GM12864 (cell line): Measurements from ENCODE around the gene VRK1.
A peak's percentile ranks its signal among the peaks of the same experiment; 100 is the strongest.

ENCODE experiments used
- DNase-seq: peaks from one replicate; pipeline ENCODE4 v3.0.0-alpha.2; 2011; ENCODE audit warnings: low read depth
- H3K4me3 ChIP-seq: 2 replicates; pipeline ENCODE4 v1.5.1; 2011; ENCODE audit warnings: mild to moderate bottlenecking, low read depth, low read length, control low read depth
- TF ChIP-seq, protein P1 (sequence below): IDR thresholded peaks from 2 replicates; pipeline ENCODE4 v1.5.1; 2011; ENCODE audit warnings: low read depth, mild to moderate bottlenecking, moderate library complexity, low read length, control low read depth, inconsistent platforms; ENCODE audit errors: missing control alignments

The VRK1 gene

DNA sequence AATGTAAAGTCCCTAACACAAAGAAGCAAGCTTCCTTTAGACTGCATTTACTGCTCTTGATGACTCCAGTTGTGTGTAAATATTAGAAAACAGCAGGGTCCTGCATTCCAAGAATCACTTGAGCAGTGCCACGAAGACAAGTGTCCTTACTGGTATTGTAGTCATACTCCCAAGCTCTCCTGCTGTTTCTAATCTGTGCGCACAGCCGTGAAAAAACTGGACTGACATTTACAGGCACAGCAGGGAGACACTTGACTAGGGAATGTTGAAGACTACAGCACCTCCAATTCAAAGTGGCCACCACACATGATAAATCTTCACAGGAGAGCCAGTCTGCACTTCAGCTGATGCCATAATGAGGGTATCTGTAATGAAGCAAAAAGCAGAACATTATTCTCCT, 91.4 kb downstream of the VRK1 start:
- no peak for DNase-seq
- no peak overlapping the region for H3K4me3 ChIP-seq
- TF ChIP-seq, protein P1, sequence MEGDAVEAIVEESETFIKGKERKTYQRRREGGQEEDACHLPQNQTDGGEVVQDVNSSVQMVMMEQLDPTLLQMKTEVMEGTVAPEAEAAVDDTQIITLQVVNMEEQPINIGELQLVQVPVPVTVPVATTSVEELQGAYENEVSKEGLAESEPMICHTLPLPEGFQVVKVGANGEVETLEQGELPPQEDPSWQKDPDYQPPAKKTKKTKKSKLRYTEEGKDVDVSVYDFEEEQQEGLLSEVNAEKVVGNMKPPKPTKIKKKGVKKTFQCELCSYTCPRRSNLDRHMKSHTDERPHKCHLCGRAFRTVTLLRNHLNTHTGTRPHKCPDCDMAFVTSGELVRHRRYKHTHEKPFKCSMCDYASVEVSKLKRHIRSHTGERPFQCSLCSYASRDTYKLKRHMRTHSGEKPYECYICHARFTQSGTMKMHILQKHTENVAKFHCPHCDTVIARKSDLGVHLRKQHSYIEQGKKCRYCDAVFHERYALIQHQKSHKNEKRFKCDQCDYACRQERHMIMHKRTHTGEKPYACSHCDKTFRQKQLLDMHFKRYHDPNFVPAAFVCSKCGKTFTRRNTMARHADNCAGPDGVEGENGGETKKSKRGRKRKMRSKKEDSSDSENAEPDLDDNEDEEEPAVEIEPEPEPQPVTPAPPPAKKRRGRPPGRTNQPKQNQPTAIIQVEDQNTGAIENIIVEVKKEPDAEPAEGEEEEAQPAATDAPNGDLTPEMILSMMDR: no peak

DNA sequence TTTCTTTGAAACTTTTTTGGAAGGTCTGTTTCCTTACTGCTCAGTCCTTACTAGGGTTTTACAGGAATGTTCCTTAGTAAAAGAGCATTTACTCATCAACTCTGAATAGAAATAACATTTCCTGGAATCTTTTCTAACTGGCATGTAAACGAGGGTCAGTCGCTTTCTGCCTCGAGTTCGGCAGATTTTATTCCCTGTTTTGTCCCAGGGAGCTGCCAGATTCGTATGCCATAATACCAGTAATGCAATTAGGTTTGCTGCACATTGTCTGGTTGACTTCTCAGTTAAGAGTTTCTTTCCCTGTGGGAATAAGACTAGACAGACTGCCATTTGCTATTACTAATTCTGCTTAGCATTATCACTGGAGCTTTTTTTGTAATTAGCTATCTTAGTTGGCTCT, 91.9 kb downstream of the VRK1 start:
- DNase-seq: no peak
- TF ChIP-seq, protein P1: no peak
- no peak overlapping the region for H3K4me3 ChIP-seq

DNA sequence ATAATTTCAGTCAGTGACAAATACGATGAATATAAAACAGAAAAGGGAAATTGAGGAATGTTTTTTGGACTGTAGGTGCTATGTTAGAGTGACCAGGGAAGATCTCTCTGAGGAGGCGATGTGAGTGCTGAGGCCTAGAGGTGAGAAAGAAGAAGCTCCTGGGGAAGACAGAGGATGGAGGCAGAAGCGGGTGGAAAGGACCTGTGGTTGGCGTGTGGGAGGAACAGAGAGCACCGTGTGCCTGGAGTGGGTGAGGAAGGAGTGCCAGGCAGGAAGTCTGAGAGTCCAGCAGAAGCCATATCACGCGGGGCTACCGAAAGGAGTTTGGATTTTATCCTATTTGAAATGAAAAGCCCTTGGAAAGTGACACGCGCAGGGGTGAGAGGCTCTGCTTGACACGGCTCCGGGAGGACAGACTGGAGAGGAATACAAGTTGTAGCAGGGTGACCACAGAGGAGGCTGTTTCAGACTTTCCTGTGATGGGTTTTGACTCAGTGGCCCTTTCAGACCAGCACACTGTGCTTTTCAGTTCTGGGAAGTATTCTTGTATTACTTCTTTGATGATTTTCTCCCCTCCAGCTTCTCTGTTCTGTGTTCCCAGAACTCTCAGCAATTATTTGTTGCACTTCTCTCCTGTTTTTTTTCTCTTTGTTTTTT, 96.9 kb downstream of the VRK1 start:
- TF ChIP-seq, protein P1: no peak
- H3K4me3 ChIP-seq: no peak overlapping the region
- no peak for DNase-seq

DNA sequence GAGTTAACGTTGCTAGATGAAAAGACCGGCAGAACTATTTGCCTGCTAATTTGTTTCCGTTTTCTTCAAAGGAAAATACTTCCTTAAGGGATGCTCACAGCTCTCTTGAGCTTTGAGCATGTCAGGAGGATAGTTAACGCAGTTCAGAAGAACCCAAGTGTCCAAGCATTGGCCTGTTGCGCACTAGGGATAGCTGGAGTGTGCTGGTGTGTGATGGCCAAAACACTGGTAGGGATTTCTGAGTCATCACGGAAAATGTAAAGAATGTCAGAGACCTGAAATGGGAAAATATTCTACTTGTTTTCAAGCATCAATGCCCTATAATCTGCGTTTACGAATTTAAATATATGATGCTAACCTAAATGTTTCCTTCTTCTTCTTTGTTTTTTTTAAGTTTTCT, 97.8 kb downstream of the VRK1 start:
- DNase-seq: no peak
- no peak overlapping the region for H3K4me3 ChIP-seq
- TF ChIP-seq, protein P1: no peak

DNA sequence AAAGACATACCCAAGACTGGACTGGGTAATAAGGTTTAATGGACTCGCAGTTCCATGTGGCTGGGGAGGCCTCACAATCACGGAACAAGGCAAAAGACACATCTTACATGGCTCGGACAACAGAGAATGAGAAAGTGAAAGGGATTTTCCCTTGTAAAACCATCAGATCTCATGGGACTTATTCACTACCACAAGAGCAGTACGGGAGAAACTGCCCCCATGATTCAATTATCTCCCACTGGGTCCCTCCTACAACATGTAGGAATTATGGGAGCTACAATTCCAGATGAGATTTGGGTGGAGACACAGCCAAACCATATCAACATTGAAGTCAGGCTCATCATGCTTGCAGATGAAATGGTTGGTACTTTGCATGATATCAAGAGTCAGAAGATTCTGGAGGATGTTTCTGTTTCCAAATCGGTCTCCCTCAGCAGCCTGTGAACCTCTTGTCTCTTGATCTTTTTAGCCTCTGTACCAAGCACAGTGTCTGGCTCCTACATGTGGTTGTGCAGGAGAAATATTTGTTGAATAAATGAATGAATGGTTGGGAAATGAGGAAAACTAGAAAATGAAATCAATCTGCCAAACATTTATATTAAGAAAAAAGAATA, 98.6 kb downstream of the VRK1 start:
- no peak for DNase-seq
- H3K4me3 ChIP-seq: no peak overlapping the region
- TF ChIP-seq, protein P1: no peak

DNA sequence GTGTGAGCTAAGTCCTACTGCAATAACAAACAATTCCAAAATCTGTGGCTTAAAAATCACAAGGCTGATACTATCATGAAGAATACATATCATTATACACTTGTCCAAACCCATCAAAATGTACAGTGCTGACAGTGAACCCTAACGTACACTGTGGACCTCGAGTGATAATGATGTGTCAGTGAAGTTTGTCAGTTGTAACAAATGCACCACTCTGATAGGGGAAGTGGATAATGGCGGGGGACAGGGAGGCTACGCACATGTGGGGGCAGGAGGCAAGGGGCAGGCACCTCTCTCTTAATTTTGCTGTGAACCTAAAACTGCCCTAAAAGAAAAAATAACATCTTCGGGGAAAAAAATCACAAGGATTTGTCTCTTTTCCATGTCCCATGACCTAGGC, 100.0 kb downstream of the VRK1 start:
- TF ChIP-seq, protein P1: no peak
- no peak for DNase-seq
- no peak overlapping the region for H3K4me3 ChIP-seq

DNA sequence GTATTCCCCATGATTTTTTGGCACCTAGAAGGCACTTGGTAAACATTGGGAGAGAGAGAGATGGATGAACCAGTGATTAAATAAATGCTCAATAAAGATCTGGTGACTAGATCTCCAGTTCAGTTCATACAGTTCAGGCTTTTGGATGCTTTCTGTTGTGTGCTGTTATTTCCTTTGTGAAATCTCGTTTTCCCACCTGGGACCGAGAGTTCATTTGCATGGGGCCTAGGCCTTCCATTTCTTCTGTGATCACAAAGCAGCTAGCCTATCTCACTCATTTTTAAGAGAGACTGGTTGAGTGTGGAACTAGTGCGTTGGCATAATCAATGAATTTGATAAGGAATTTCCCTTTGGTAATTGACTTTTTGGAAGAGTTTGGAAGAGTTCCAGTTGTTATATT, 104.0 kb downstream of the VRK1 start:
- DNase-seq: peak; percentile 54
- H3K4me3 ChIP-seq: no peak overlapping the region
- TF ChIP-seq, protein P1: no peak
